Measurements from ENCODE around the gene FERMT3.

- TF ChIP-seq GATA2 (IDR thresholded peaks at IDR 0.05; ENCODE audit: low read depth, low read length) (no peak), GATA3 (IDR thresholded peaks at IDR 0.05; ENCODE audit: low read depth, low read length) (no peak)
Observed at GRCh38 chr11:64201543-64201942, 5.0 kb upstream of the FERMT3 start.

Data from SH-SY5Y (cell line).